Thoracic aorta (tissue), 2 donors: Measurements from ENCODE around the gene ROBO1. TPM values are rescaled to one million over a fixed set of nuclear protein-coding genes. Genes with fewer than 3 reads are reported as not detected.
A peak's percentile ranks its signal among the peaks of the same experiment; 100 is the strongest.

Experiments used
- ATAC-seq: fragments of 150-250 bp; one replicate; pipeline ENCODE4 v1.8.0; 2017; ENCODE audit warnings: low read depth; ENCODE audit not compliant: insufficient number of reproducible peaks, low FRiP score
- DNase-seq: peaks from one replicate; pipeline ENCODE4 v3.0.0-alpha.2; 2020; ENCODE audit warnings: low spot score
- H3K27ac ChIP-seq, 2 donors: fragments of 200-600 bp; sonication (generic); 1 replicate in 1 of 2; 2 replicates in 1 of 2; pipeline ENCODE4 v1.5.1; 2016; ENCODE audit warnings: mild to moderate bottlenecking in 2 of 2, moderate library complexity in 2 of 2
- H3K27me3 ChIP-seq: fragments of 200-600 bp; sonication (generic); replicated peaks from 2 replicates; pipeline ENCODE4 v1.6.0; 2016; ENCODE audit warnings: mild to moderate bottlenecking; ENCODE audit not compliant: insufficient read depth
- H3K36me3 ChIP-seq: fragments of 200-600 bp; sonication (generic); one replicate; pipeline ENCODE4 v1.5.1; 2016
- H3K4me1 ChIP-seq, 2 donors: fragments of 200-600 bp; sonication (generic); 1 replicate in 1 of 2; 2 replicates in 1 of 2; pipeline versions ENCODE4 v1.5.1 to v1.6.0; 2016; ENCODE audit warnings: low read depth in 2 of 2, mild to moderate bottlenecking in 1 of 2; ENCODE audit not compliant: control insufficient read depth in 1 of 2
- H3K4me3 ChIP-seq: fragments of 200-600 bp; sonication (generic); 2 replicates; pipeline ENCODE4 v1.5.1; 2016; ENCODE audit warnings: mild to moderate bottlenecking
- H3K9me3 ChIP-seq: fragments of 200-600 bp; sonication (generic); 2 replicates; pipeline ENCODE4 v1.5.1; 2016
- CTCF ChIP-seq: fragments of 200-600 bp; sonication (generic); IDR thresholded peaks from one replicate; pipeline ENCODE4 v1.5.1; 2019; ENCODE audit warnings: antibody characterized with exemption
- total RNA-seq, 2 donors: library from RNA; depleted of rRNA; stranded (reverse); fragments of >200 nt; gene quantifications; one replicate each; pipeline versions ENCODE4 v1.1.0 to v1.2.3, GENCODE V29; 2016

ROBO1 gene
- total RNA-seq, 2 donors from 2014 or later: 13.3 to 24.4 TPM

GRCh38 chr3:79097964-79098660 is 669.7 kb downstream of the ROBO1 start:
- H3K4me1 ChIP-seq: no peaks in the 10 kb centered on the region
- no peaks in the 10 kb centered on the region for H3K9me3 ChIP-seq
- no peaks in the 10 kb centered on the region for H3K36me3 ChIP-seq
- H3K27ac ChIP-seq: no peak overlapping the region
- H3K27me3 ChIP-seq: no peaks in the 10 kb centered on the region
- DNase-seq (no peak), ATAC-seq (no peak)
- TF ChIP-seq CTCF: no peak
- H3K4me3 ChIP-seq: no peak overlapping the region

- Histone ChIP-seq H3K4me3 (no peak overlapping the region), H3K27me3 (no peaks in the 10 kb centered on the region), H3K36me3 (no peaks in the 10 kb centered on the region), H3K9me3 (no peaks in the 10 kb centered on the region), H3K4me1 (no peaks in the 10 kb centered on the region), H3K27ac (no peak overlapping the region)
- no peak for ATAC-seq
- no peak for TF ChIP-seq CTCF
- no peak for DNase-seq
Observed at GRCh38 chr3:79094654-79095053, 673.1 kb downstream of the ROBO1 start.

- peak; percentile 56 for TF ChIP-seq CTCF
- no peak for ATAC-seq
Observed at GRCh38 chr3:79086514-79086913, 681.3 kb downstream of the ROBO1 start.

GRCh38 chr3:79085171-79085570 is 682.6 kb downstream of the ROBO1 start:
- no peaks in the 10 kb centered on the region for H3K4me1 ChIP-seq
- no peaks in the 10 kb centered on the region for H3K27me3 ChIP-seq
- H3K36me3 ChIP-seq: no peaks in the 10 kb centered on the region
- DNase-seq (no peak), ATAC-seq (no peak)
- H3K4me3 ChIP-seq: no peak overlapping the region
- no peaks in the 10 kb centered on the region for H3K9me3 ChIP-seq
- no peak for TF ChIP-seq CTCF
- H3K27ac ChIP-seq: no peak overlapping the region

More at GRCh38 chr3:79086514-79086913, 681.3 kb downstream of the ROBO1 start:
- Histone ChIP-seq H3K4me1 (no peaks in the 10 kb centered on the region), H3K4me3 (no peak overlapping the region), H3K27me3 (no peaks in the 10 kb centered on the region), H3K9me3 (no peaks in the 10 kb centered on the region), H3K36me3 (no peaks in the 10 kb centered on the region), H3K27ac (no peak overlapping the region)
- DNase-seq: no peak

- no peak for TF ChIP-seq CTCF
- Histone ChIP-seq H3K4me1 (no peaks in the 10 kb centered on the region), H3K36me3 (no peaks in the 10 kb centered on the region), H3K9me3 (no peaks in the 10 kb centered on the region), H3K27me3 (no peaks in the 10 kb centered on the region), H3K4me3 (no peak overlapping the region), H3K27ac (no peak overlapping the region)
- DNase-seq: no peak
- ATAC-seq: no peak
Observed at GRCh38 chr3:79081335-79081734, 686.5 kb downstream of the ROBO1 start.
